Naive thymus-derived CD8-positive, alpha-beta T cell (primary cell): ENCODE measurements around the gene OGFRL1. TPM values are rescaled to one million over a fixed set of nuclear protein-coding genes. Genes with fewer than 3 reads are reported as not detected.
A peak's percentile ranks its signal among the peaks of the same experiment; 100 is the strongest.

Experiments used
- ATAC-seq, 2 donors: fragments of 150-1000 bp; cut with Tn5 transposase in 1 of 2; sonication (Bioruptor Pico), chemical (Tn5 transposase) in 1 of 2; 1 replicate in 1 of 2; 2 replicates in 1 of 2; pipeline ENCODE4 v1.10.0; 2021; ENCODE audit warnings: mild to moderate bottlenecking in 2 of 2, moderate library complexity in 2 of 2
- POLR2A ChIA-PET: fragments of 350-600 bp; sonication (Branson Sonifier 250); formaldehyde crosslinking; loops from one replicate; lab custom pipeline; 2021; ENCODE audit warnings: antibody characterized with exemption; lab: Charles Lee
- DNase-seq, 10 donors: peaks; one replicate each; pipeline versions ENCODE4 v3.0.0 to v3.0.0-alpha.2; 2020 to 2022
- H3K27ac Mint-ChIP-seq, 10 donors: one replicate each; pipeline ENCODE4 v1.8.0; 2020 to 2022; ENCODE audit warnings: mild to moderate bottlenecking in 10 of 10, mixed read lengths in 10 of 10, moderate library complexity in 4 of 10, inconsistent platforms in 1 of 10
- H3K27me3 Mint-ChIP-seq, 5 donors: one replicate each; pipeline ENCODE4 v1.8.0; 2021 to 2022; ENCODE audit warnings: mixed read lengths in 5 of 5
- H3K36me3 Mint-ChIP-seq, 3 donors: one replicate each; pipeline ENCODE4 v1.8.0; 2020 to 2022; ENCODE audit warnings: mixed read lengths in 3 of 3, mild to moderate bottlenecking in 2 of 3, inconsistent platforms in 1 of 3
- H3K4me1 Mint-ChIP-seq, 4 donors: one replicate each; pipeline ENCODE4 v1.8.0; 2021 to 2022; ENCODE audit warnings: mixed read lengths in 4 of 4
- H3K4me3 Mint-ChIP-seq, 10 donors: one replicate each; pipeline ENCODE4 v1.8.0; 2020 to 2022; ENCODE audit warnings: mild to moderate bottlenecking in 10 of 10, mixed read lengths in 10 of 10, moderate library complexity in 6 of 10, inconsistent platforms in 1 of 10
- H3K9me3 Mint-ChIP-seq, 9 donors: one replicate each; pipeline ENCODE4 v1.8.0; 2020 to 2022; ENCODE audit warnings: mixed read lengths in 9 of 9, mild to moderate bottlenecking in 3 of 9, inconsistent platforms in 1 of 9, moderate library complexity in 1 of 9
- polyA plus RNA-seq, 3 donors: library from polyadenylated mRNA; unstranded; fragments of 300-500 nt; fragmentation: Illumina TruSeq; gene quantifications; one replicate each; pipeline ENCODE4 v1.2.3, GENCODE V29; 2021
- total RNA-seq, 8 experiments: library from RNA in 2 of 8; stranded (reverse) in 2 of 8; gene quantifications; one replicate each; pipeline ENCODE4 v1.2.3 and lab custom pipeline; 2021 to 2026

The OGFRL1 gene
- total and polyA plus RNA-seq, 5 experiments from 2014 or later = 1.2 to 15.1 (median 2.3) TPM

DNA sequence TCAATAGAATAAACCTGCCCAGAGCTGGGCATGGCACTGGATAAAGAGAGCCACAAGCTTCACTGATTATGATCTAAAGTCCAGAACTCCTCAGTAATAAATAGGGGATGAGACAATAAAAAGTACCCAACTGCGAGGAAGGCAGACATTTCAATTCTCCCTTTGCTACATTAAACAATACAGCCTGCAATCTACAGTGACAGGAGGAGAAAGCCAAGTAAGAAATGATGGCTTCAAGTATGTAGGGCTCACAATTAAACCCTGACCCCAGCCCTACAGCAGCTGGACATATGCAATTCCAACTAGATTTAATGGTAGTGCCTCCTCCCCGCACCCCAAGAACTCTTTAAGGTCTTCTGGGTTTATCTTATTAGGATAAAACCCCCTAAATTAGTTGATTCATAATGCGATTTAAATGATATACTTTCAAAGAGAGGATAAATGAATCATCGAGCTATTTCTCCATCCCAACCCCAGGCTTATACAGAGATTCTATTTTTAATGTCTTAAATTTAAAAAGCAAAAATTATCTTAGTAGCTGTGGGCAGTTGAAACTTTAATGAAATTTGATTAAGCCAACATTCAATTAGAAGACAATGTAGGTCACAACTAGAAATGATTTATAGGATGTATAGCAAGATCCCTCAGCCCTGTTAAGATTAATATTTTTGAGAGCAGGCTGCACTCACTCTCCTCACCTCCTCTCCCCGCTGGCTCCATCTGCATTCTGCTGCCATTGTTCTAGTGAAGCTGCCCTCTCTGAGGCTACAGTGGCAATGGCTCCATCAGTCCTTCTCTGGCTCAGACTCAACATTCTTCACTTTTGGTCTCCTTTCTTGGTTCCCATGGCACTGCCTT is 57.1 kb downstream of the OGFRL1 start:
- Mint-ChIP-seq H3K36me3 (no peaks in the 10 kb centered on the region), H3K9me3 (no peaks in the 10 kb centered on the region), H3K27me3 (peaks cover 0 to 13% (median 6%) of the 10 kb centered on the region in 5 donors), H3K27ac (peak overlapping the region in 1 of 10 donors; percentile 9), H3K4me1 (no peaks in the 10 kb centered on the region), H3K4me3 (no peak overlapping the region)
- DNase-seq = no peak
- no peak for ATAC-seq
- POLR2A ChIA-PET = no interaction called here

DNA sequence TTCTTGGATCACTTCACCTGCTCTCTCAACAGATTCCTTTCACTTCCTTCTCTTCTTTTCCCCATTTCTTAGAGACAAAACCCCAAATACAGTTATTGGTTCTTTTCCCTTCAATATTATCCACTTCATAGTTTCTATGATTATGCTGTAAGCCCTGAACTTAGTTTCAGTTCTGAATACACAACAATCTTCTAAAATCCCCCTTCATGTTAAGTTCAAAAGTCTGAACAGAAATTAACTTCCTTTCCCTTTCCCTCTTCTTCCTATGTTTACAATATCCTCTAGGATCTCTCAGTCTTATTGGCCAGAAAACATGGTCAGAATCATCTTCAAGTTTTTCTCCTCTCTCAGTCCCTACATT is 57.7 kb downstream of the OGFRL1 start:
- Mint-ChIP-seq H3K4me1 (no peaks in the 10 kb centered on the region), H3K4me3 (no peak overlapping the region), H3K9me3 (no peaks in the 10 kb centered on the region), H3K36me3 (no peaks in the 10 kb centered on the region), H3K27me3 (peaks cover 0 to 13% (median 6%) of the 10 kb centered on the region in 5 donors), H3K27ac (peak overlapping the region in 1 of 10 donors; percentile 9)
- no peak for DNase-seq
- POLR2A ChIA-PET = no interaction called here
- ATAC-seq = no peak

DNA sequence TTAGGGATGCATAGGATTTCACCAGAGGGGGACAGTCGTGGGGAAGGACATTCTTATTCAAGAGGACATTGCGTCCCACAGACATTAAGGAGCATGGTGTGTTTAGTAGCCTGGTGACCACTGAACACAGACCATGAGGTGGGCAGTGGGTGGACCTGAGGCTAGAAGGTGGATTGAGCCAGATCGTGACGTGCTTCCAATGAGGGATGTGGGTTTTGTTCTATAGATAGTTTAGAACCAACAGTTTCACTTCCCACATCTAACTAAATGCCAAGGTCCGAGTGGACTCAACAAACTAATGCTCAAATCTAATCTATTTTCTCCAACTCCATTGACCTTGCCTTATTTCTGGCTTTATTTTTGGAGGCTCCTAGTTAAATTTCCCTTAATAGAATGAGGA is 58.5 kb downstream of the OGFRL1 start:
- H3K36me3 Mint-ChIP-seq = no peaks in the 10 kb centered on the region
- no peaks in the 10 kb centered on the region for H3K9me3 Mint-ChIP-seq
- H3K4me1 Mint-ChIP-seq = no peaks in the 10 kb centered on the region
- H3K27ac Mint-ChIP-seq = no peak overlapping the region
- no peak for ATAC-seq
- POLR2A ChIA-PET = no interaction called here
- no peak for DNase-seq
- H3K27me3 Mint-ChIP-seq = peaks cover 0 to 13% (median 6%) of the 10 kb centered on the region in 5 donors
- H3K4me3 Mint-ChIP-seq = no peak overlapping the region

DNA sequence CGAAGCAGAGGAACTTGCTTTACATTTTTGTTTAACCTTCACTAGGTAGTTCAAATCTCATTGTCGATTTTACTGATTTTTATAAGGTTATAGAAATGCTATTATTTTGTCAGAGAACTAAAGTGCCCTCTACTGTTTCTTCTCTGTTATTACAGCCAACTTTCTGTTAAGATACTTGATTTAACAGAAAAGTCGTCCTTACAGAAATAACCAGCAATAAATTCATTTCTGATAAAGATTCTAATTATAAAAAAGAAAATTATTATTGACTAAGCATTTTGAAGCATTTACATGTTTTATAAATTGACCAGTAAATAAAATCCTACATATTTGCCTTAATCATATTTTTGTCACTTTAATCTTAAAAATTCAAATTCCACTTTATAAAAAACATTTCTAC is 60.8 kb downstream of the OGFRL1 start:
- H3K36me3 Mint-ChIP-seq = no peaks in the 10 kb centered on the region
- no peaks in the 10 kb centered on the region for H3K9me3 Mint-ChIP-seq
- ATAC-seq (no peak), DNase-seq (peak in 3 of 10 donors; percentile 38 to 43 (median 39))
- POLR2A ChIA-PET = no interaction called here
- no peak overlapping the region for H3K4me3 Mint-ChIP-seq
- H3K27ac Mint-ChIP-seq = no peak overlapping the region
- H3K4me1 Mint-ChIP-seq = no peaks in the 10 kb centered on the region
- H3K27me3 Mint-ChIP-seq = peaks cover 0 to 6% (median 4%) of the 10 kb centered on the region in 5 donors

DNA sequence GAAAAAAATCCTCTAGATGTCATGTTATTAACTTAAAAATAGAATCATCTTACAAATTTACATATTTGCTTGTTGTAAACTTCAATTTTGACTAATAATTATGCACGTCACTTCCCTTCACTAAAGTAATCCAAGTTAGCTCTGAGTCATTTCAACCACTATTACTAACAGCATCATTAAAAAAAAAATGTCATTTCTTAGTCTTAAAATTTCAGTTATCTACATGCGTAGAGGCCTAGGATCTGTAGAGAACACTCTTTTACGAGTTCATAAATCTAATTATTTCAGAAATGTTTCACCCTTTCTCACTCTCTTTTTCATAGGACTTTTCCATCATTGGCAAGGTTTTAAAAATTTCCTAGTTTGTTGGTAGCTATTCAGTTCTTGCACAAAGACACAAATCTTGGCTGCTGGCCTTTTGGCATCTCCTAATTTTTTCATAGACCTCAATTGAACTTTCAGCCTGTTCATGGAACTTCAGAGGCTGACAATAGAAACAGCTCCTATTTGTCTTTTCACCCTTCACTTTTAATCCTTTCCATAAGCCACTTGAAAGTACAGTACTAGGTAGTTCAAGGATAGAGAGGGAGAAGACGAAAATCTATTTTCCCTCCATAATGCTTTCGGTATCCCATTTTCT is 61.5 kb downstream of the OGFRL1 start:
- H3K4me3 Mint-ChIP-seq = no peak overlapping the region
- POLR2A ChIA-PET = no interaction called here
- no peaks in the 10 kb centered on the region for H3K36me3 Mint-ChIP-seq
- H3K4me1 Mint-ChIP-seq = no peaks in the 10 kb centered on the region
- H3K9me3 Mint-ChIP-seq = no peaks in the 10 kb centered on the region
- H3K27ac Mint-ChIP-seq = no peak overlapping the region
- DNase-seq = no peak
- peaks cover 0 to 6% (median 0%) of the 10 kb centered on the region in 5 donors for H3K27me3 Mint-ChIP-seq
- no peak for ATAC-seq

DNA sequence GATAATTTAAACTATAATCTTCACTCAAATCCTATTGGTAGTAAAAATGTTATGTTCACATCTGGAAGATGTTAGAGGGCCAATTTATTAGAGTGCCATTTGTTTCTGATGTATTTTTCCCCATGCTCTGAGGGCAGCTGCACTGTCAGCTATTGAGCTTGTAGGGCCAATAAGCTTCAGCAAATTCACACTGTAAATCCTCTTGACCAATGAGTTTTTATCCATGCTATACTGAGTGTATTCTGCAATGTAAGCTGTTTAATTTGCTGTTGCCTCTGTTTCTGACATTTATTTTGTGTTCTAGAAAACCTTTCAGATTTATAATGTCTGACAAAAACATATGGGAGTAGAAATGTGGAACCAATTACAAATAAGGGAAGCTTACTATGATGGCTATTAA is 62.6 kb downstream of the OGFRL1 start:
- Mint-ChIP-seq H3K27me3 (peaks cover 0 to 9% (median 4%) of the 10 kb centered on the region in 5 donors), H3K27ac (no peak overlapping the region), H3K9me3 (no peaks in the 10 kb centered on the region), H3K4me3 (no peak overlapping the region), H3K4me1 (no peaks in the 10 kb centered on the region), H3K36me3 (no peaks in the 10 kb centered on the region)
- ATAC-seq (no peak), DNase-seq (no peak)
- POLR2A ChIA-PET = no interaction called here
